K562 (cell line): ENCODE measurements around the gene CILP. TPM values are rescaled to one million over a fixed set of nuclear protein-coding genes. Genes with fewer than 3 reads are reported as not detected.

Source experiments
- ETS1 ChIP-seq: conservative IDR thresholded peaks from 2 replicates; pipeline ENCODE4 v1.6.1; 2011; ENCODE audit warnings: low read depth, mild to moderate bottlenecking, low read length; ENCODE audit not compliant: control insufficient read depth
- HEY1 ChIP-seq: fragments of 250-450 bp; sonication (Bioruptor Pico); IDR thresholded peaks from 2 replicates; pipeline ENCODE4 v1.5.0; 2020; ENCODE audit warnings: mild to moderate bottlenecking, moderate library complexity, borderline replicate concordance
- ZBTB11 ChIP-seq, 3 experiments: fragments of 200-800 bp in 1 of 3; fragments of 250-450 bp in 1 of 3; fragments of 450-650 bp in 1 of 3; sonication (Bioruptor Pico) in 1 of 3; sonication (Bioruptor generic) in 1 of 3; formaldehyde crosslinking in 1 of 3; IDR thresholded peaks; 2 replicates each; pipeline versions ENCODE4 v1.6.1 to v1.8.0; 2016 to 2022; ENCODE audit warnings: mild to moderate bottlenecking in 2 of 3, missing genetic modification characterization in 2 of 3, missing compliant biosample characterization in 1 of 3, moderate library complexity in 1 of 3
- ZNF232 ChIP-seq: sonication (generic); formaldehyde crosslinking; IDR thresholded peaks from 2 replicates; pipeline ENCODE4 v1.8.0; 2022; ENCODE audit warnings: mild to moderate bottlenecking, missing genetic modification reagents
- polyA plus RNA-seq, 8 experiments: library from polyadenylated mRNA; depleted of rRNA in 4 of 8; stranded (reverse) in 5 of 8; unstranded in 3 of 8; fragments of >200 nt; fragmentation: Nextera tagmentation in 2 of 8; fragmentation: Illumina TruSeq in 1 of 8; extraction: Ambion mirVana in 2 of 8; extraction: Trizol in 1 of 8; gene quantifications; 2 replicates each; pipeline versions ENCODE4 v1.2.1 to v1.2.3, GENCODE V29; 2011 to 2014; ENCODE audit warnings: inconsistent platforms in 1 of 8, missing spikeins in 1 of 8
- total RNA-seq, 7 experiments: library from RNA; depleted of rRNA in 6 of 7; stranded (reverse); fragments of >200 nt in 6 of 7; fragmentation: Illumina TruSeq in 2 of 7; extraction: Trizol in 2 of 7; gene quantifications; 2 replicates each; pipeline versions ENCODE4 v1.2.1 to v1.2.3, GENCODE V29; 2011 to 2021; ENCODE audit warnings: low replicate concordance in 1 of 7

The CILP gene
- total and polyA plus RNA-seq, 9 of the 15 experiments (the other 6 are each of a cell fraction or from before 2014, with no cell fraction given) = 0.03 TPM; not detected in 8

- TF ChIP-seq ZBTB11 (CRISPR knock-in tag; IDR thresholded peaks at IDR 0.05) (no peak), ETS1 (no peak), HEY1 (CRISPR knock-in tag) (no peak), ZNF232 (no peak)
Observed at GRCh38 chr15:65210770-65211481, at the start of gene CILP (continued).
